Measurements from ENCODE around the gene ATP2B2.

- TF ChIP-seq CTCF (IDR thresholded peaks at IDR 0.05; ENCODE audit: poor library complexity): no peak
- TF ChIP-seq EZH2 (IDR thresholded peaks at IDR 0.05; ENCODE audit: borderline replicate concordance): no peak
- no peak for TF ChIP-seq EZH2phosphoT487 (IDR thresholded peaks at IDR 0.05; ENCODE audit: low read depth, severe bottlenecking, unreplicated experiment)
These were observed 69.5 kb downstream of the ATP2B2 start for GRCh38 chr3:10435850-10436249.
